HG03460 (cell line): ENCODE data around the gene ANKRD35.
"Not testable (repeated sequence)": the region's sequence is repeated elsewhere in the genome, so short reads cannot be mapped to it uniquely, and the experiment has no call there.

Source experiments
- ATAC-seq: cut with Tn5 transposase; IDR thresholded peaks from one replicate; pipeline ENCODE4 v1.9.1; 2021; ENCODE audit not compliant: unreplicated experiment

ANKRD35 gene

GRCh38 chr1:145858901-145859490, 26.7 kb downstream of the ANKRD35 start, which contains the start of gene PIAS3:
Gene PIAS3 (minus strand): TSS chr1:145859081. CDS start chr1:145858990, 91 bp downstream.
- peak; percentile 83 for ATAC-seq

- ATAC-seq: peak; percentile 21
Observed at GRCh38 chr1:145858238-145858900, 27.3 kb downstream of the ANKRD35 start.

GRCh38 chr1:145857170-145857569, 28.5 kb downstream of the ANKRD35 start:
- no peak for ATAC-seq

- no peak for ATAC-seq
Observed at GRCh38 chr1:145855426-145855948, 30.2 kb downstream of the ANKRD35 start.

GRCh38 chr1:145849356-145850160, 36.1 kb downstream of the ANKRD35 start:
- ATAC-seq: no peak

GRCh38 chr1:145847827-145848226, 37.8 kb downstream of the ANKRD35 start:
- no peak for ATAC-seq

GRCh38 chr1:145846201-145846612, 39.5 kb downstream of the ANKRD35 start:
- ATAC-seq: no peak

GRCh38 chr1:145845514-145846161, 40.0 kb downstream of the ANKRD35 start, which contains the start of gene NUDT17:
Gene NUDT17 (plus strand): TSS chr1:145845630. CDS start chr1:145845641, 11 bp downstream.
- ATAC-seq: peak; percentile 52

- ATAC-seq: peak; percentile 81
Observed at GRCh38 chr1:145845144-145845513, 40.5 kb downstream of the ANKRD35 start.

- ATAC-seq: no peak
Observed at GRCh38 chr1:145843031-145843430, 42.6 kb downstream of the ANKRD35 start.

- no peak for ATAC-seq
Observed at GRCh38 chr1:145837656-145838055, 48.0 kb downstream of the ANKRD35 start.

- ATAC-seq: not testable (repeated sequence)
Observed at GRCh38 chr1:145830810-145831209, 54.9 kb downstream of the ANKRD35 start.

GRCh38 chr1:145828367-145829026, 57.2 kb downstream of the ANKRD35 start:
- no peak for ATAC-seq

- no peak for ATAC-seq
Observed at GRCh38 chr1:145827966-145828365, 57.7 kb downstream of the ANKRD35 start.

- no peak for ATAC-seq
Observed at GRCh38 chr1:145826030-145826429, 59.6 kb downstream of the ANKRD35 start.

GRCh38 chr1:145824499-145824842, 61.2 kb downstream of the ANKRD35 start:
- ATAC-seq: no peak

GRCh38 chr1:145823565-145824498, 61.8 kb downstream of the ANKRD35 start, which contains the start of the genes POLR3C and RNF115:
Gene POLR3C (plus strand): TSS chr1:145824200. CDS start chr1:145825777, 1,577 bp downstream.
Gene RNF115 (minus strand): TSS chr1:145824095. CDS start chr1:145823873, 222 bp downstream.
- ATAC-seq: peak; percentile 80

GRCh38 chr1:145822779-145823331, 62.8 kb downstream of the ANKRD35 start:
- ATAC-seq: not testable (repeated sequence)

- peak; percentile 47 for ATAC-seq
Observed at GRCh38 chr1:145818095-145818494, 67.6 kb downstream of the ANKRD35 start.
